GM12874 (cell line): ENCODE results near the gene GAA.

Experiments used
- TF ChIP-seq, protein P1 (sequence below): IDR thresholded peaks from 2 replicates; pipeline ENCODE4 v1.5.1; 2011; ENCODE audit warnings: low read depth, mild to moderate bottlenecking, control low read depth, low read length, moderate library complexity; ENCODE audit not compliant: insufficient read depth

Gene GAA

DNA sequence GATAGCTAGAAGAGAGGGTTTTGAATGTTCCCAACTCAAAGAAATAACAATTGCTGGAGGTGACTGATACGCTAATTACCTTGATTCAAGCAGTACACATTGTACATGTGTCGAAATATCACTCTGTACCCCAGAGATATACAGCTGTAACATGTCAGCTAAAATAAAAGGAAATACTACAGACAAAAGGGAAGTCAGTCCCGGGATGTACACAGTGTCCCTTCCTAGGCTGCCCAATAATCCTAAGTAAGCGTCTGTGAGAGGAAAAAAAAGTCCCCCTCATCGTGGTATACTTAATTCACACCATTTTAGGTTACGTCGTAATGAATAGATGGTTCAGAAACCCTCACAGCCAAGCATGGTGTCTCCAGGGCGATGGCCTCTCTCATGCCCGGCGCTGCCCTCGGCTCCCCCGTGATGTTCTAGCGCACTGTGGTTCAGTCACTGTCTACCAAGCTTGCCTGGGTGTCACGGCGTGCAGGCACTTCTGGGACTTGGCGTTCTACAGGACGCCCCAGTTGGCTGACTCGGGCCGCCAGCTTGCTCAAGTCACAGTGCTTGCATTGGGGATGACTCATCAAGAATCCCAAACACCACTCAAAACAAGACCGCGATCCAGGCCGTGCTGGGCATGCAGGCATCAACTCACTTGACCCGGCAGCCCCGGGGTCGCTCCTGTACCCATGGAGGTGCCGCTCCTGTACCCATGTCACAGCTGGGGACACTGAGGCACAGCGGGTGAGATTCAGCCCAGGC is 37.4 kb upstream of the GAA start:
- TF ChIP-seq, protein P1, sequence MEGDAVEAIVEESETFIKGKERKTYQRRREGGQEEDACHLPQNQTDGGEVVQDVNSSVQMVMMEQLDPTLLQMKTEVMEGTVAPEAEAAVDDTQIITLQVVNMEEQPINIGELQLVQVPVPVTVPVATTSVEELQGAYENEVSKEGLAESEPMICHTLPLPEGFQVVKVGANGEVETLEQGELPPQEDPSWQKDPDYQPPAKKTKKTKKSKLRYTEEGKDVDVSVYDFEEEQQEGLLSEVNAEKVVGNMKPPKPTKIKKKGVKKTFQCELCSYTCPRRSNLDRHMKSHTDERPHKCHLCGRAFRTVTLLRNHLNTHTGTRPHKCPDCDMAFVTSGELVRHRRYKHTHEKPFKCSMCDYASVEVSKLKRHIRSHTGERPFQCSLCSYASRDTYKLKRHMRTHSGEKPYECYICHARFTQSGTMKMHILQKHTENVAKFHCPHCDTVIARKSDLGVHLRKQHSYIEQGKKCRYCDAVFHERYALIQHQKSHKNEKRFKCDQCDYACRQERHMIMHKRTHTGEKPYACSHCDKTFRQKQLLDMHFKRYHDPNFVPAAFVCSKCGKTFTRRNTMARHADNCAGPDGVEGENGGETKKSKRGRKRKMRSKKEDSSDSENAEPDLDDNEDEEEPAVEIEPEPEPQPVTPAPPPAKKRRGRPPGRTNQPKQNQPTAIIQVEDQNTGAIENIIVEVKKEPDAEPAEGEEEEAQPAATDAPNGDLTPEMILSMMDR = no peak

DNA sequence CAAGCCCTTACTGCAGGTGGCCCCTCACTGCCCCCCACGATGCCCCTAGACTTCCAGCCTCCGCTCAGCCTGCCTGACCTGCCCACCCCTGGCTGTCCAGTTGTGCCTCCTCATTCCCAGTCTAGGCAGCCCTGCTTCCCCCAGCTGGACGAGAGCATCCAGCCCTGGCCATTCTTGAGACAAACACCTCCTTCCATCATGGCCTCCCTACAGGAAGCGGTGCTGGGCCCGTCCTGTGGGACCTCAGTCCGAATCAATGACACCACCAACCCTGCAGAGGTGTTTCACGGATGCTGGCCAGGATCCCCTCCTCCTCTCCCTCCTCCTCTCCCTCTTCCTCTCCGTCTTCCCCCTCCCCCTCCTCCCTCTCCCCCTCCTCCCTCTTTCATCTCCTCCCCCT is 36.7 kb upstream of the GAA start:
- TF ChIP-seq, protein P1 = no peak

DNA sequence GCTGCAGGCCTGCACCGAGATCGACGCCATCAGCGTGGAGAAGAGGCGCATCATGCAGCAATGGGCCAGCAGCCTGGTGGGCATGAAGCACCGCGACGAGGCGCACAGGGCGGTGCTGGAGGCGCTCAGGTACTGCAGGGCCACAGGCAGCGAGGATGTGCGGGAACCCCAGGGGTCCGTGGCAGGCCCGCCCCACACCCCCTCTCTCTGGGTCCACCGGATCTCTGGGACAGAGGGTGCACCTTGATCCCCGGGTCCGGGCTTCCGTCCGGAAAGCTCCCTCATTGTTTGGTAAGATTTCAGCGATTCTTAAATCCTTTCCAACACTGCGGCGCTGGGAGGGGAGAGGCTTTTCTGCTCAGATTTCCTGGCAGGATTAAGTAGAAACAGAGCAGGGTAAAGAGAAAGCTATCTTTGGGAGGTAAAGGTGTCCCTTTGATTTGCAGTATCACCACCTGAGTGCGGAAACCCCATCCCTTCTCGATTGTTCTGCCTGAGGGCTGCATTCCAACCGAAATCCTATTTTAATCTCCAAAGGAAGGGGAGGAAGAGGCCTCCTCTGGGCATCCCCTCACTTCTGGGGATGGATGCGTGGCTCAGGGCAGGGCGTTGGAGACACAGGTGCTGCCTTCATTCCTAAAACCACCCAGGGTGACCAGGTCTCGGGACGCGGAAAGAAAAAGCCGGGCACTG is 35.8 kb upstream of the GAA start:
- TF ChIP-seq, protein P1 = no peak

DNA sequence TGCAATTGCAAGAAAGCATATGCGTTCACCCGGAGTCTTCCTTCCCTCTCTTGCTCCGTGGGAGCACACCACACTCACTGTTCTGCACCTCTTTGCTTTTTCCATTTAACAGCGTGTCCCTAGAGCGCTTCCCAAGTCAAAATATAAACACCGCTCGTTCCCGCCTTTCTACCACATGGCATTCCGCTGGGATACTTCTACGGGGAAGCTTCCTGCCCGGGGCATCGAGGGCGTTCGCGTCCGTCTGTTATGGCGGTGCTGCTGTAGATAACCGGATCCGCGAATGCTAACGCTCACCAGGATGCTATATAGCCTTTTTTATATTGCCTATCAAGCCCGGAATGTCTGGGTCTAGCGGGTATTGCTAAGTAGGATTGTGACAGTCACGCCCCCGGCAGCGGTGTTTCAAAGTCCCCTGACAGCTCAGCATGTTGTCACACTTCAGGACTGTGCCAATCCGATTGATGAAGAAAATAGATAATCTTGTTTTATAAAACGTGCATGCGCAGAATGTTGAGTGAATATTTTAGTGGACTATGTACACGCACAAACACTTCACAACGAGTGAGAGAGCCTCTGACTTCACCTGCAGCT is 33.9 kb upstream of the GAA start:
- TF ChIP-seq, protein P1 = no peak

DNA sequence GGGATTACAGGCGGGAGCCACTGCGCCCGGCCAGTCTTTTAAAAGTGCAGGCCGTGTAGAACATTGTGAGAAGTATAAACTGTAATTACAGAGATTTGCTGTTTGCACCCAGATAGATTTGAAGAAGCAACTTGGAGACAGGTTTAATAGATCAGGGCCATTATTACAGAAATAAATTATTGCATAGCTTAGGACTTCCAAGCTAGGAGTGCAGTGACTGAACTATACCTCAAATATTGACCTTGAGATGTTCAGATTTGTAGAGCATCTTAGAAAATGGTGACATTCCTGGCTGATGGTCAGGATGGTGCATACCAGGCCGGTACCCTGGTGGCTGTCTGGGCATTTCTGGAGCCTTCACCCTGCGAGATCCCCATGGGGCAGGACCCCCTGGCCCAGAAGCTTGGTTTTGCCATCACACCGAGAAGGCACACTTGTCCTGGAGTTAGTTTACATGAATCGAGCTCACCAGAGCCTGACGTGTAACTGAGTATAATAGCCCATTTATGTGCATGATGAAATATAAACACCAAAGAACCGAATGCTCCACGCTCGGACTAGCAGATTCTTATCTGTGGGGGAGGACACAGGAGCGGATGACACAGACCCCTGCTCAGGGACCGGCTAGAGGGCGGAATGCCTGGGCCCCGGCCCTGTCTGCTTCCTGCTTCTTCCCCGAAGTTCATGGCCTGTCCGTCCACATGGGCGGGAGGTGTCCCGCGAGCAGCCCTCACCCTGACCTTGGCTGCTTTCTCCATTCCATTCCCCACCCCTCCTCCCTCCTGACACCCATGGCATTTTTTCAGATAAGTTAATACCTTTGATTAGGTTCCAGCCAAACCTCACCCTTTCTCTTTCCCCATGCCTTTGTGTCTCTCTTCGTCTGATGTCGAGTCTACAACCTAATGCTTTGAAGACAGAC is 32.8 kb upstream of the GAA start:
- TF ChIP-seq, protein P1 = no peak

DNA sequence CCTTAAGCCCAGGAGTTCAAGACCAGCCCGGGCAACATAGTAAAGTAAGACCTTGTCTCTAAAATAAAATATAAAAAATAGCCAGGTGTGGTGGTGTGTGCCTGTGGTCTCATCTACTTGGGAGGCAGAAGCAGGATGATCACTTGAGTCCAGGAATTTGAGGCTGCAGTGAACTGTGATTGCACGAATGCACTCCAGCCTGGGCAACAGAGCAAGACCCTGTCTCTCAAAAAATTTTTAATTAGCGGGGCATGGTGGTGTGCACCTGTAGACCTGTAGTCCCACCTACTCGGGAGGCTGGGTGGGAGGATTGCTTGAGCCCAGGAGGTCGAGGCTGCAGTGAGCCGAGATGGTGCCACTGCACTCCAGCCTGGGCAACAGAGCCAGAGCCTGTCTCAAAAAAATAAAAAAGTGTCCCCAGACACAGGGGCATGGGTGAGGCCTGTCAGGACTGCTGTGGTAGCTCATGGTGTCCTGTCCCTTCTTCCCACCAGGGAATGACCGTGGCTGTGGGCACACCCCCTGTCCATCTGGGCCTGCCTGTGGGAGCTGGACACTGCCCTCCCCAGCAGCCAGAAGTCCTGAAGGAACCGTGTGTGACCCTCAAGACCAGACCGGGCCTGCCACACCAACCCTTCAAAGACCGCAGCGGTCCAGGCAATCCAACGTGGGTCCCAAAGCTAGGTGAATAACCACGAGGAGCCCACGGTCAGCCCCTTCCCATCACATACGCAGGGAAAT is 30.8 kb upstream of the GAA start:
- TF ChIP-seq, protein P1 = no peak
